ENCODE results near the gene KCTD14.

DNA sequence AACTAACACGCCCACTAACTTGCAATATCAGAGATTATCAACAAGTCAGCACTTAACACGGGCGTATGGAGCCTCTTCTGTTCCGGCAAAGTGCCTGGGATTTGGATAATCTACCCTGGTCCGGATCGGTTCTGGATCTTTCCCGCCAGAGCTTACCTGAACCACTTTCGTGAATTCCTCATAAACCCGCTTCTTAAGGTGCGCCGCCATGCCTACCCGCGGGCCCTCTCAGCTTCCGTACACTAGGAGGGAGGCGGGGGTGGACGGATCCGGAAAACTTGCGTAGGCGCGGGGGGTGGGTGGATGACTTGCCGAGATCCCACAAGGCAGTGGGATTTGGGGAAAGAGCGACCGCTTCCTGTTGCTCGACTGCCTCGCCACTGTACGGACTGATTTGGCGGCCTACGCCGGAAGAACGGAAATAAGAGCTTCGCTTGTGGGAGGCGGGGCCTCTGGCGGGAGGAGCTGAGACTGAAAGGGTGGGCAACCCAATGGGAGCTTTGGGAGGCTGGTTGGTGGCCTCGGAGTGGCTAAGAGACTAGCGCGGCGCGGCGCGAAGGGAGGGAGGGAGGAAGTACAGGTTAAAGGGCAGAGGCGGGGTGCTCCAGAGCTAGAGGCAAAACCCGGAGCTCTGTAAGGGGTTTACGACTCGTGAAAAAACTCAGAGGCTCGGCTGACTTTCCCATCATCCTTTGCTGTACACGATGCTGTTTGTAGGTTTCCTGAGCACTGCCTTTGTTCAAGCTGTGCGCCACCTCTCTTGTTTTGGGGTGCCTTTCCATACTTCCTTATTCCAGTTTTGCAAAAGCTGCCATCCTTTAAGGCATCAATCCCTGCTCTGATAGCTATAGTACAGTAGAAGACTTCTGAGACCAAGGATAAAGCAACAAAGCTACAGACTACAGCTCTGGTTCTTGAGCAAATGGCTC lies 28.4 kb downstream of the KCTD14 start, which contains the start of gene INTS4:
- TF ChIP-seq CEBPB (IDR thresholded peaks at IDR 0.05; ENCODE audit: low read depth, low read length): no peak
- TF ChIP-seq, protein P1, sequence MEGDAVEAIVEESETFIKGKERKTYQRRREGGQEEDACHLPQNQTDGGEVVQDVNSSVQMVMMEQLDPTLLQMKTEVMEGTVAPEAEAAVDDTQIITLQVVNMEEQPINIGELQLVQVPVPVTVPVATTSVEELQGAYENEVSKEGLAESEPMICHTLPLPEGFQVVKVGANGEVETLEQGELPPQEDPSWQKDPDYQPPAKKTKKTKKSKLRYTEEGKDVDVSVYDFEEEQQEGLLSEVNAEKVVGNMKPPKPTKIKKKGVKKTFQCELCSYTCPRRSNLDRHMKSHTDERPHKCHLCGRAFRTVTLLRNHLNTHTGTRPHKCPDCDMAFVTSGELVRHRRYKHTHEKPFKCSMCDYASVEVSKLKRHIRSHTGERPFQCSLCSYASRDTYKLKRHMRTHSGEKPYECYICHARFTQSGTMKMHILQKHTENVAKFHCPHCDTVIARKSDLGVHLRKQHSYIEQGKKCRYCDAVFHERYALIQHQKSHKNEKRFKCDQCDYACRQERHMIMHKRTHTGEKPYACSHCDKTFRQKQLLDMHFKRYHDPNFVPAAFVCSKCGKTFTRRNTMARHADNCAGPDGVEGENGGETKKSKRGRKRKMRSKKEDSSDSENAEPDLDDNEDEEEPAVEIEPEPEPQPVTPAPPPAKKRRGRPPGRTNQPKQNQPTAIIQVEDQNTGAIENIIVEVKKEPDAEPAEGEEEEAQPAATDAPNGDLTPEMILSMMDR (conservative IDR thresholded peaks at IDR 0.05; ENCODE audit: low read depth, low read length): no peak
- no peak for TF ChIP-seq RCOR1 (IDR thresholded peaks at IDR 0.05; ENCODE audit: insufficient replicate concordance, low read length)
